K562 (cell line): Measurements from ENCODE around the gene NUDT22. TPM values are rescaled to one million over a fixed set of nuclear protein-coding genes. Genes with fewer than 3 reads are reported as not detected.

Experiments
- ARNT ChIP-seq, 2 experiments: fragments of 450-650 bp; IDR thresholded peaks; 2 replicates each; pipeline ENCODE4 v1.6.1; 2016; ENCODE audit warnings: mild to moderate bottlenecking in 1 of 2
- CBX2 ChIP-seq: fragments of 200-600 bp; sonication (generic); IDR thresholded peaks from one replicate; pipeline ENCODE4 v1.6.1; 2012; ENCODE audit warnings: mild to moderate bottlenecking, low read length, inconsistent platforms; ENCODE audit not compliant: insufficient read depth, poor library complexity, severe bottlenecking
- E2F8 ChIP-seq: fragments of 450-650 bp; IDR thresholded peaks from 2 replicates; pipeline ENCODE4 v1.7.1; 2018; ENCODE audit warnings: mild to moderate bottlenecking, low read depth; ENCODE audit not compliant: partially characterized antibody
- ELF1 ChIP-seq: fragments of 200-800 bp; sonication (Bioruptor generic); IDR thresholded peaks from 2 replicates; pipeline ENCODE4 v1.6.1; 2016; ENCODE audit warnings: missing genetic modification characterization, missing compliant biosample characterization
- ELK3 ChIP-seq: fragments of 450-650 bp; formaldehyde crosslinking; IDR thresholded peaks from 2 replicates; pipeline ENCODE4 v1.4.0; 2020; ENCODE audit warnings: mild to moderate bottlenecking
- FOXK2 ChIP-seq, 2 experiments: fragments of 450-650 bp; IDR thresholded peaks in 1 of 2; conservative IDR thresholded peaks in 1 of 2; 2 replicates each; pipeline ENCODE4 v1.6.1; 2016; ENCODE audit warnings: low read depth in 2 of 2, mild to moderate bottlenecking in 1 of 2
- GTF3C2 ChIP-seq: IDR thresholded peaks from 3 replicates; pipeline ENCODE4 v1.6.1; 2011; ENCODE audit warnings: borderline replicate concordance, mild to moderate bottlenecking, moderate library complexity; ENCODE audit not compliant: insufficient read length; ENCODE audit errors: extremely low read depth
- KAT2B ChIP-seq: IDR thresholded peaks from one replicate; pipeline ENCODE4 v1.6.1; 2012; ENCODE audit warnings: low read depth, mild to moderate bottlenecking, control low read depth, inconsistent platforms, low read length, moderate library complexity
- PKNOX1 ChIP-seq: fragments of 450-650 bp; IDR thresholded peaks from 2 replicates; pipeline ENCODE4 v1.6.1; 2016
- POLR2AphosphoS5 ChIP-seq: IDR thresholded peaks from 2 replicates; pipeline ENCODE4 v1.6.1; 2011; ENCODE audit warnings: mild to moderate bottlenecking, low read depth, low read length, moderate library complexity; ENCODE audit not compliant: control insufficient read depth, insufficient read depth
- SUPT5H ChIP-seq: fragments of 450-650 bp; IDR thresholded peaks from 2 replicates; pipeline ENCODE4 v1.6.1; 2016
- ZNF395 ChIP-seq: fragments of 200-800 bp; sonication (Bioruptor generic); IDR thresholded peaks from 2 replicates; pipeline ENCODE4 v1.6.1; 2017; ENCODE audit warnings: missing genetic modification characterization, missing compliant biosample characterization
- ZNF639 ChIP-seq, 2 experiments: fragments of 200-800 bp in 1 of 2; sonication (Bioruptor generic) in 1 of 2; sonication (generic) in 1 of 2; formaldehyde crosslinking in 1 of 2; IDR thresholded peaks in 1 of 2; conservative IDR thresholded peaks in 1 of 2; 2 replicates each; pipeline versions ENCODE4 v1.5.0 to v1.6.1; 2016 to 2020; ENCODE audit warnings: missing compliant biosample characterization in 1 of 2, missing genetic modification characterization in 1 of 2, missing genetic modification reagents in 1 of 2
- polyA plus RNA-seq, 8 experiments: library from polyadenylated mRNA; depleted of rRNA in 4 of 8; stranded (reverse) in 5 of 8; unstranded in 3 of 8; fragments of >200 nt; fragmentation: Nextera tagmentation in 2 of 8; fragmentation: Illumina TruSeq in 1 of 8; extraction: Ambion mirVana in 2 of 8; extraction: Trizol in 1 of 8; gene quantifications; 2 replicates each; pipeline versions ENCODE4 v1.2.1 to v1.2.3, GENCODE V29; 2011 to 2014; ENCODE audit warnings: inconsistent platforms in 1 of 8, missing spikeins in 1 of 8
- total RNA-seq, 7 experiments: library from RNA; depleted of rRNA in 6 of 7; stranded (reverse); fragments of >200 nt in 6 of 7; fragmentation: Illumina TruSeq in 2 of 7; extraction: Trizol in 2 of 7; gene quantifications; 2 replicates each; pipeline versions ENCODE4 v1.2.1 to v1.2.3, GENCODE V29; 2011 to 2021; ENCODE audit warnings: low replicate concordance in 1 of 7

NUDT22 gene
- total and polyA plus RNA-seq, 9 of the 15 experiments (the other 6 are each of a cell fraction or from before 2014, with no cell fraction given) = 6.3 to 92.6 (median 37.4) TPM

- TF ChIP-seq GTF3C2 = peak; percentile 82
- peak; percentile 26; the same call in 1 of the 2 replicates for TF ChIP-seq ELF1 (tag)
- peak; percentile 62 for TF ChIP-seq E2F8
- peak in 1 of 2 experiments; percentile 72; a peak in 1 of 4 replicates for TF ChIP-seq ARNT (IDR thresholded peaks at IDR 0.05)
- no peak for TF ChIP-seq KAT2B
- TF ChIP-seq CBX2 = no peak
- peak in 1 of 2 experiments; percentile 64; a peak in 1 of 4 replicates for TF ChIP-seq ZNF639 (CRISPR knock-in tag; conservative IDR thresholded peaks at IDR 0.05 in 1 of 2, IDR thresholded peaks at IDR 0.05 in 1 of 2)
- peak; percentile 87; the same call in 1 of the 2 replicates for TF ChIP-seq ZNF395
- TF ChIP-seq ELK3 (CRISPR knock-in tag) = no peak
- 0 out of 4 replicates have a peak, but pooled peaks of 1 of the 2 experiments have one; percentile 14 for TF ChIP-seq FOXK2 (conservative IDR thresholded peaks at IDR 0.05 in 1 of 2, IDR thresholded peaks at IDR 0.05 in 1 of 2; ENCODE audit: low read depth in 2 of 2)
- TF ChIP-seq PKNOX1 = peak; percentile 11; the same call in 1 of the 2 replicates
- peak; percentile 59 for TF ChIP-seq SUPT5H
- peak; percentile 26; the same call in 1 of the 2 replicates for TF ChIP-seq POLR2AphosphoS5
These were observed 42.9 kb downstream of the NUDT22 start (continued) for GRCh38 chr11:64268893-64269539.
